H1 (cell line): ENCODE measurements around the gene LRRC9. TPM values are rescaled to one million over a fixed set of nuclear protein-coding genes. Genes with fewer than 3 reads are reported as not detected.

ENCODE experiments used
- CTCF ChIA-PET: fragments of 300-600 bp; sonication (Branson Sonifier 250); formaldehyde crosslinking; loops from one replicate; lab custom pipeline; 2021; ENCODE audit not compliant: partially characterized antibody; lab: Charles Lee
- POLR2A ChIA-PET: fragments of 300-600 bp; sonication (Branson Sonifier 250); formaldehyde crosslinking; loops from one replicate; lab custom pipeline; 2021; ENCODE audit warnings: inconsistent platforms; ENCODE audit not compliant: partially characterized antibody; lab: Charles Lee
- DNase-seq, 2 experiments: peaks; one replicate each; pipeline versions ENCODE4 v3.0.0 to v3.0.0-alpha.2; 2010 to 2022; ENCODE audit warnings: low spot score in 2 of 2, low read depth in 1 of 2, mixed read lengths in 1 of 2
- FAIRE-seq: peaks from 2 replicates; lab custom pipeline; 2011; peaks lifted over from hg19 to GRCh38; lab: Jason Lieb, UNC
- H2AFZ ChIP-seq: 2 replicates; pipeline ENCODE4 v1.8.1; 2012; ENCODE audit warnings: low read length, inconsistent platforms
- H2AK5ac ChIP-seq: 2 replicates; pipeline ENCODE4 v1.6.1; 2013; ENCODE audit warnings: low read depth, low read length
- H2BK120ac ChIP-seq: replicated peaks from 2 replicates; pipeline ENCODE3; 2013; ENCODE audit warnings: low read depth, low read length, inconsistent platforms
- H2BK12ac ChIP-seq: 2 replicates; pipeline ENCODE4 v1.6.1; 2013; ENCODE audit warnings: low read depth, low read length
- H2BK15ac ChIP-seq: 2 replicates; pipeline ENCODE4 v1.6.1; 2013; ENCODE audit warnings: low read length
- H2BK20ac ChIP-seq: 2 replicates; pipeline ENCODE4 v1.6.1; 2013; ENCODE audit warnings: low read length
- H2BK5ac ChIP-seq: 2 replicates; pipeline ENCODE4 v1.6.1; 2013; ENCODE audit warnings: low read depth, low read length
- H3K14ac ChIP-seq: 2 replicates; pipeline ENCODE4 v1.6.1; 2013; ENCODE audit warnings: inconsistent platforms; ENCODE audit not compliant: insufficient read length
- H3K18ac ChIP-seq: 2 replicates; pipeline ENCODE4 v1.6.1; 2013; ENCODE audit warnings: low read length; ENCODE audit errors: extremely low read depth
- H3K23ac ChIP-seq: 2 replicates; pipeline ENCODE4 v1.6.1; 2013; ENCODE audit warnings: inconsistent platforms; ENCODE audit not compliant: insufficient read length
- H3K23me2 ChIP-seq: 2 replicates; pipeline ENCODE4 v1.6.1; 2013; ENCODE audit warnings: low read depth, low read length
- H3K27ac ChIP-seq: 2 replicates; pipeline ENCODE4 v1.6.1; 2011; ENCODE audit warnings: low read depth, low read length, inconsistent platforms
- H3K27me3 ChIP-seq, 4 experiments: replicated peaks in 1 of 4; 1 replicate in 1 of 4; 2 replicates in 3 of 4; pipeline versions ENCODE4 v1.6.1 to v1.8.1; 2011 to 2013; ENCODE audit warnings: low read length in 3 of 4, mild to moderate bottlenecking in 3 of 4, inconsistent platforms in 2 of 4, mixed read lengths in 2 of 4, moderate library complexity in 1 of 4; ENCODE audit not compliant: control insufficient read depth in 3 of 4, insufficient read depth in 3 of 4; ENCODE audit errors: extremely low read depth in 1 of 4
- H3K36me3 ChIP-seq, 4 experiments: 2 replicates each; pipeline versions ENCODE4 v1.6.1 to v1.8.1; 2011 to 2013; ENCODE audit warnings: mild to moderate bottlenecking in 4 of 4, low read length in 3 of 4, moderate library complexity in 2 of 4, control low read depth in 1 of 4, inconsistent platforms in 1 of 4; ENCODE audit not compliant: insufficient read depth in 4 of 4, control insufficient read depth in 2 of 4
- H3K4ac ChIP-seq: replicated peaks from 2 replicates; pipeline ENCODE3; 2013; ENCODE audit warnings: low read length, low read depth, mixed read lengths, inconsistent platforms; ENCODE audit not compliant: insufficient read length
- H3K4me1 ChIP-seq, 4 experiments: replicated peaks in 1 of 4; 1 replicate in 1 of 4; 2 replicates in 3 of 4; pipeline versions ENCODE4 v1.6.1 to v1.8.1; 2011 to 2013; ENCODE audit warnings: low read length in 3 of 4, inconsistent platforms in 2 of 4, mixed read lengths in 1 of 4; ENCODE audit not compliant: insufficient read depth in 4 of 4, control insufficient read depth in 3 of 4
- H3K4me2 ChIP-seq, 2 experiments: 2 replicates each; pipeline versions ENCODE4 v1.6.1 to v1.8.1; 2011 to 2013; ENCODE audit warnings: low read depth in 2 of 2, low read length in 2 of 2, control low read depth in 1 of 2, inconsistent platforms in 1 of 2, mild to moderate bottlenecking in 1 of 2; ENCODE audit not compliant: insufficient read depth in 1 of 2
- H3K4me3 ChIP-seq, 4 experiments: fragments of 200-600, 300-600 bp in 1 of 4; sonication (generic), shearing (Covaris generic), sonication (Bioruptor Twin) in 1 of 4; 2 replicates each; pipeline versions ENCODE4 v1.5.1 to v1.8.1; 2011 to 2016; ENCODE audit warnings: low read length in 4 of 4, low read depth in 3 of 4, control low read depth in 2 of 4, inconsistent platforms in 2 of 4, mild to moderate bottlenecking in 2 of 4, mixed read lengths in 1 of 4, moderate library complexity in 1 of 4; ENCODE audit not compliant: insufficient read depth in 2 of 4; ENCODE audit errors: extremely low read depth in 1 of 4
- H3K56ac ChIP-seq: replicated peaks from 2 replicates; pipeline ENCODE3; 2013; ENCODE audit warnings: low read depth, mild to moderate bottlenecking, mixed read lengths, low read length, inconsistent platforms; ENCODE audit not compliant: insufficient read length
- H3K79me1 ChIP-seq: 2 replicates; pipeline ENCODE4 v1.6.1; 2013; ENCODE audit warnings: low read depth, low read length, control low read depth
- H3K79me2 ChIP-seq, 2 experiments: 2 replicates each; pipeline versions ENCODE4 v1.6.1 to v1.8.1; 2012 to 2013; ENCODE audit warnings: low read length in 2 of 2, mild to moderate bottlenecking in 2 of 2, inconsistent platforms in 1 of 2; ENCODE audit not compliant: insufficient read depth in 2 of 2, control insufficient read depth in 1 of 2
- H3K9ac ChIP-seq, 4 experiments: replicated peaks in 1 of 4; 1 replicate in 1 of 4; 2 replicates in 3 of 4; pipeline versions ENCODE4 v1.6.1 to v1.8.1; 2011 to 2013; ENCODE audit warnings: low read depth in 3 of 4, low read length in 3 of 4, control low read depth in 2 of 4, mild to moderate bottlenecking in 2 of 4, moderate library complexity in 2 of 4, inconsistent platforms in 1 of 4; ENCODE audit errors: extremely low read depth in 1 of 4
- H3K9me3 ChIP-seq, 2 experiments: 2 replicates each; pipeline versions ENCODE4 v1.6.1 to v1.8.1; 2012 to 2013; ENCODE audit warnings: mild to moderate bottlenecking in 2 of 2, moderate library complexity in 2 of 2, control low read depth in 1 of 2, inconsistent platforms in 1 of 2, low read depth in 1 of 2, low read length in 1 of 2, mixed read lengths in 1 of 2; ENCODE audit not compliant: insufficient read depth in 2 of 2
- H4K20me1 ChIP-seq, 2 experiments: replicated peaks in 1 of 2; 2 replicates each; pipeline versions ENCODE3 to v1.8.1; 2011 to 2013; ENCODE audit warnings: inconsistent platforms in 2 of 2, low read length in 2 of 2, mild to moderate bottlenecking in 1 of 2; ENCODE audit not compliant: insufficient read depth in 2 of 2, control insufficient read depth in 1 of 2
- H4K5ac ChIP-seq: 2 replicates; pipeline ENCODE4 v1.6.1; 2013; ENCODE audit warnings: low read length, low read depth, mixed read lengths, inconsistent platforms; ENCODE audit not compliant: insufficient read length
- H4K8ac ChIP-seq: 2 replicates; pipeline ENCODE4 v1.8.0; 2013; ENCODE audit warnings: mild to moderate bottlenecking, moderate library complexity, low read length, inconsistent platforms; ENCODE audit not compliant: insufficient read depth; ENCODE audit errors: extremely low read depth
- H4K91ac ChIP-seq: replicated peaks from 2 replicates; pipeline ENCODE3; 2013; ENCODE audit warnings: low read length, mixed read lengths, inconsistent platforms; ENCODE audit not compliant: insufficient read length
- CTBP2 ChIP-seq: IDR thresholded peaks from 2 replicates; pipeline ENCODE4 v1.7.0; 2011; ENCODE audit warnings: borderline replicate concordance, mild to moderate bottlenecking, moderate library complexity, mixed read lengths, low read length; ENCODE audit not compliant: insufficient read depth, insufficient read length
- MAFK ChIP-seq: IDR thresholded peaks from 2 replicates; pipeline ENCODE4 v1.6.1; 2012; ENCODE audit warnings: low read depth, mild to moderate bottlenecking, improper control_type of control experiment, low read length
- RAD21 ChIP-seq, 2 experiments: IDR thresholded peaks in 1 of 2; conservative IDR thresholded peaks in 1 of 2; 2 replicates each; pipeline ENCODE4 v1.6.1; 2011; ENCODE audit warnings: low read depth in 2 of 2, low read length in 2 of 2, improper control_type of control experiment in 1 of 2, inconsistent platforms in 1 of 2, mild to moderate bottlenecking in 1 of 2, moderate library complexity in 1 of 2
- SIN3A ChIP-seq, 2 experiments: IDR thresholded peaks in 1 of 2; conservative IDR thresholded peaks in 1 of 2; 2 replicates each; pipeline ENCODE4 v1.6.1; 2011 to 2012; ENCODE audit warnings: low read length in 2 of 2, improper control_type of control experiment in 1 of 2, low read depth in 1 of 2, mild to moderate bottlenecking in 1 of 2
- TEAD4 ChIP-seq: IDR thresholded peaks from 2 replicates; pipeline ENCODE4 v1.6.1; 2012; ENCODE audit warnings: low read depth, low read length, inconsistent platforms, mixed read lengths
- WGBS, 2 experiments: shearing (Covaris generic) in 1 of 2; methylation state at CpG; one replicate each; pipeline versions ENCODE4 v1.1.6 to v1.1.7; 2013 to 2015; ENCODE audit warnings: low lambda C conversion rate in 2 of 2, mixed read lengths in 2 of 2, inconsistent platforms in 1 of 2, low coverage in 1 of 2, missing lambda C conversion rate in 1 of 2; ENCODE audit not compliant: insufficient replicate concordance in 2 of 2, insufficient coverage in 1 of 2, insufficient read length in 1 of 2; ENCODE audit errors: extremely low coverage in 1 of 2, missing lambda C conversion rate in 1 of 2; 5-methylcytosine and 5-hydroxymethylcytosine counted together
- polyA plus RNA-seq, 7 experiments: library from polyadenylated mRNA; depleted of rRNA in 3 of 7; stranded (reverse) in 5 of 7; unstranded in 2 of 7; fragments of >200 nt in 5 of 7; fragments of 200-250 nt in 2 of 7; gene quantifications; 1 replicate in 5 of 7; 2 replicates in 1 of 7; 4 replicates in 1 of 7; pipeline versions ENCODE4 v1.2.1 to v1.2.3, GENCODE V29; 2011 to 2013; ENCODE audit warnings: missing spikeins in 2 of 7, mixed read lengths in 2 of 7
- total RNA-seq: library from RNA; stranded (reverse); fragmentation: NEBNext Ultra II Directional; extraction: Animal tissue kit (Norgen Biotek cat#: 25700); gene quantifications from 2 replicates; pipeline ENCODE4 v1.2.1, GENCODE V29; 2021
- TF ChIP-seq, protein P1 (sequence below): IDR thresholded peaks from 2 replicates; pipeline ENCODE4 v1.6.1; 2011; ENCODE audit warnings: low read depth, mild to moderate bottlenecking, low read length; ENCODE audit not compliant: insufficient read depth
- TF ChIP-seq, protein P2 (sequence below), 3 experiments: IDR thresholded peaks; 1 replicate in 2 of 3; 2 replicates in 1 of 3; pipeline versions ENCODE4 v1.5.1 to v1.6.1; 2011; ENCODE audit warnings: low read length in 3 of 3, mild to moderate bottlenecking in 3 of 3, inconsistent platforms in 2 of 3, low read depth in 1 of 3, moderate library complexity in 1 of 3; ENCODE audit not compliant: insufficient read depth in 1 of 3; ENCODE audit errors: control extremely low read depth in 1 of 3

Gene LRRC9
- total and polyA plus RNA-seq, 2 of the 8 experiments (the other 6 are each of a cell fraction or from before 2014, with no cell fraction given), result 0.12 to 0.84 TPM

DNA sequence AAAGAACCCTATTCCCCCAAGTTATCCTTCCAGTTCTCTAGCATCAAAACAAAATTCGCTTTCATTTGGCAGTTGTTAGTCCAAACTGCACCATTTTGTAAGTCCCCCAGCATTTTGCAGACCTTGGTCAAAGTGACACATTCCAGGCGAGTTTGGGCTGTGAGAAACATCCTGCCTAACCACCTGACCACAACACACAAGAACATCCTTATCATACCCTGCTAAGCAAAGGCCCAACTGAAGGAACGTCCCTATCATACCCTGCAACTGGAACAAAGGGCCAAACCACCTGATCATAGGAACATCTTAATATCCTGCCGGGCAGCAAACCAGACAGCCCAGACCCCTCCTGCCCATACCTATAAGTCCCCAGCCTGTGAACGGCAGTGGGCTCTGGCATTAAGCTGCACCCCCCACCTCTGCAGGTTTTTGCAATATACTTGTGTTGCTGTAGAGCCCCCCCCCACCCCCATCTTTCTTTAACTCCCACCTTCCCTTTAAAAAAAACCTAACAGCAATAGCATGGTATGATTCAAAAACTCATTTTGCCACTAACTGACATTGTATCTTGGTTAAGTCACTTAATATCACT, 174.5 kb downstream of the LRRC9 start:
- Histone ChIP-seq H2BK20ac (no peak overlapping the region), H2BK12ac (no peak overlapping the region), H3K9ac (peak overlapping the region in 1 of 4 experiments; percentile 17; a peak in 1 of 7 replicates), H3K79me1 (peaks cover 5% of the 10 kb centered on the region; the same call in 1 of the 2 replicates), H3K4me2 (peak overlapping the region; percentile 58 to 88), H2BK5ac (0 out of 2 replicates have a peak overlapping the region, but pooled peaks have one; percentile 45), H2BK15ac (no peak overlapping the region), H3K56ac (no peak overlapping the region), H4K91ac (no peak overlapping the region)
- no peak for FAIRE-seq
- TF ChIP-seq MAFK, result no peak
- TF ChIP-seq, protein P1, sequence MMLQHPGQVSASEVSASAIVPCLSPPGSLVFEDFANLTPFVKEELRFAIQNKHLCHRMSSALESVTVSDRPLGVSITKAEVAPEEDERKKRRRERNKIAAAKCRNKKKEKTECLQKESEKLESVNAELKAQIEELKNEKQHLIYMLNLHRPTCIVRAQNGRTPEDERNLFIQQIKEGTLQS, result no peak
- TF ChIP-seq RAD21 (IDR thresholded peaks at IDR 0.05 in 1 of 2, conservative IDR thresholded peaks at IDR 0.05 in 1 of 2; ENCODE audit: low read depth in 2 of 2, low read length in 2 of 2), result no peak
- TF ChIP-seq TEAD4, result peak; percentile 92
- no peak for TF ChIP-seq CTBP2
- TF ChIP-seq SIN3A (conservative IDR thresholded peaks at IDR 0.05 in 1 of 2, IDR thresholded peaks at IDR 0.05 in 1 of 2; ENCODE audit: low read depth in 1 of 2, low read length in 2 of 2), result 0 out of 4 replicates have a peak, but pooled peaks of 1 of the 2 experiments have one; percentile 33
- TF ChIP-seq, protein P2, sequence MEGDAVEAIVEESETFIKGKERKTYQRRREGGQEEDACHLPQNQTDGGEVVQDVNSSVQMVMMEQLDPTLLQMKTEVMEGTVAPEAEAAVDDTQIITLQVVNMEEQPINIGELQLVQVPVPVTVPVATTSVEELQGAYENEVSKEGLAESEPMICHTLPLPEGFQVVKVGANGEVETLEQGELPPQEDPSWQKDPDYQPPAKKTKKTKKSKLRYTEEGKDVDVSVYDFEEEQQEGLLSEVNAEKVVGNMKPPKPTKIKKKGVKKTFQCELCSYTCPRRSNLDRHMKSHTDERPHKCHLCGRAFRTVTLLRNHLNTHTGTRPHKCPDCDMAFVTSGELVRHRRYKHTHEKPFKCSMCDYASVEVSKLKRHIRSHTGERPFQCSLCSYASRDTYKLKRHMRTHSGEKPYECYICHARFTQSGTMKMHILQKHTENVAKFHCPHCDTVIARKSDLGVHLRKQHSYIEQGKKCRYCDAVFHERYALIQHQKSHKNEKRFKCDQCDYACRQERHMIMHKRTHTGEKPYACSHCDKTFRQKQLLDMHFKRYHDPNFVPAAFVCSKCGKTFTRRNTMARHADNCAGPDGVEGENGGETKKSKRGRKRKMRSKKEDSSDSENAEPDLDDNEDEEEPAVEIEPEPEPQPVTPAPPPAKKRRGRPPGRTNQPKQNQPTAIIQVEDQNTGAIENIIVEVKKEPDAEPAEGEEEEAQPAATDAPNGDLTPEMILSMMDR (IDR thresholded peaks at IDR 0.05; ENCODE audit: control extremely low read depth in 1 of 3, insufficient read depth in 1 of 3, low read depth in 1 of 3, low read length in 3 of 3), result no peak
- TF ChIP-seq, all 59 proteins: peak for 2
- H4K5ac ChIP-seq, result no peak overlapping the region
- H3K27ac ChIP-seq, result no peak overlapping the region
- CTCF ChIA-PET, result no interaction called here
- peaks cover 5 to 10% (median 9%) of the 10 kb centered on the region in 4 experiments for H3K4me1 ChIP-seq
- H3K4me3 ChIP-seq, result peak overlapping the region in 1 of 4 experiments; percentile 95; a peak in 1 of 8 replicates
- peak in 1 of 2 experiments; percentile 19 for DNase-seq
- H3K14ac ChIP-seq, result no peak overlapping the region
- no peak overlapping the region for H2BK120ac ChIP-seq
- peaks cover 0 to 9% (median 2%) of the 10 kb centered on the region in 4 experiments; a peak in 2 of 8 replicates for H3K36me3 ChIP-seq
- no peaks in the 10 kb centered on the region for H3K27me3 ChIP-seq
- no peak overlapping the region for H3K18ac ChIP-seq
- no peak overlapping the region for H2AK5ac ChIP-seq
- no peak overlapping the region for H3K4ac ChIP-seq
- 62% methylated on average over 5 of the region's 5 CpGs; no CpG with 5 or more reads in 1 of the 2 experiments for WGBS, 2 experiments
- H4K8ac ChIP-seq, result no peak overlapping the region
- no peak overlapping the region for H3K23ac ChIP-seq
- H2AFZ ChIP-seq, result no peak overlapping the region
- peaks cover 7% of the 10 kb centered on the region; the same call in 1 of the 2 replicates for H3K23me2 ChIP-seq
- no peaks in the 10 kb centered on the region for H3K9me3 ChIP-seq
- H4K20me1 ChIP-seq, result peaks cover 0 to 3% of the 10 kb centered on the region in 2 experiments
- H3K79me2 ChIP-seq, result peaks cover 6 to 65% of the 10 kb centered on the region in 2 experiments; a peak in 3 of 4 replicates
- POLR2A ChIA-PET, result no interaction called here
